ENCODE measurements around the gene TMEM143.

The TMEM143 gene

GRCh38 chr19:48359123-48359522 lies 4.6 kb downstream of the TMEM143 start:
- DNase-seq (ENCODE audit: low read depth) = no peak

- DNase-seq (ENCODE audit: low read depth) = no peak
Measured at GRCh38 chr19:48355365-48355954, 8.3 kb downstream of the TMEM143 start.

- no peak for DNase-seq (ENCODE audit: low read depth)
Measured at GRCh38 chr19:48354332-48354992, 9.3 kb downstream of the TMEM143 start.

GRCh38 chr19:48353677-48354076 lies 10.1 kb downstream of the TMEM143 start:
- no peak for DNase-seq (ENCODE audit: low read depth)

- peak; percentile 69 for DNase-seq (ENCODE audit: low read depth)
Measured at GRCh38 chr19:48351341-48351752, 12.4 kb downstream of the TMEM143 start.

- no peak for DNase-seq (ENCODE audit: low read depth)
Measured at GRCh38 chr19:48350856-48351255, 12.9 kb downstream of the TMEM143 start.

GRCh38 chr19:48348737-48349136 lies 15.0 kb downstream of the TMEM143 start:
- no peak for DNase-seq (ENCODE audit: low read depth)

- DNase-seq (ENCODE audit: low read depth) = no peak
Measured at GRCh38 chr19:48348045-48348444, 15.7 kb downstream of the TMEM143 start.

GRCh38 chr19:48346191-48346590 lies 17.5 kb downstream of the TMEM143 start:
- DNase-seq (ENCODE audit: low read depth) = no peak

GRCh38 chr19:48344892-48345291 lies 18.8 kb downstream of the TMEM143 start:
- no peak for DNase-seq (ENCODE audit: low read depth)

GRCh38 chr19:48342841-48343540 lies 20.7 kb downstream of the TMEM143 start:
- DNase-seq (ENCODE audit: low read depth) = no peak

- DNase-seq (ENCODE audit: low read depth) = no peak
Measured at GRCh38 chr19:48342414-48342738, 21.4 kb downstream of the TMEM143 start.

GRCh38 chr19:48341515-48342413 lies 22.0 kb downstream of the TMEM143 start:
- DNase-seq (ENCODE audit: low read depth) = no peak

- DNase-seq (ENCODE audit: low read depth) = no peak
Measured at GRCh38 chr19:48340995-48341394, 22.7 kb downstream of the TMEM143 start.

- no peak for DNase-seq (ENCODE audit: low read depth)
Measured at GRCh38 chr19:48338802-48339503, 24.8 kb downstream of the TMEM143 start.

GRCh38 chr19:48338253-48338755 lies 25.4 kb downstream of the TMEM143 start:
- no peak for DNase-seq (ENCODE audit: low read depth)

- peak; percentile 91 for DNase-seq (ENCODE audit: low read depth)
Measured at GRCh38 chr19:48333467-48334384, 30.0 kb downstream of the TMEM143 start.

- peak; percentile 94 for DNase-seq (ENCODE audit: low read depth)
Measured at GRCh38 chr19:48332662-48333466, 30.9 kb downstream of the TMEM143 start.

- DNase-seq (ENCODE audit: low read depth) = no peak
Measured at GRCh38 chr19:48332351-48332661, 31.4 kb downstream of the TMEM143 start.

All from stimulated activated CD4-positive, alpha-beta T cell treated with anti-CD3 and anti-CD28 coated beads, Interleukin-2, amount 100 ng/mL, for 4 hours (primary cell).